ENCODE data around the gene RGS12. TPM values are rescaled to one million over a fixed set of nuclear protein-coding genes. Genes with fewer than 3 reads are reported as not detected.

The RGS12 gene
- polyA plus RNA-seq, 3 donors = 0.75 to 15.3 (median 2.7) TPM

DNA sequence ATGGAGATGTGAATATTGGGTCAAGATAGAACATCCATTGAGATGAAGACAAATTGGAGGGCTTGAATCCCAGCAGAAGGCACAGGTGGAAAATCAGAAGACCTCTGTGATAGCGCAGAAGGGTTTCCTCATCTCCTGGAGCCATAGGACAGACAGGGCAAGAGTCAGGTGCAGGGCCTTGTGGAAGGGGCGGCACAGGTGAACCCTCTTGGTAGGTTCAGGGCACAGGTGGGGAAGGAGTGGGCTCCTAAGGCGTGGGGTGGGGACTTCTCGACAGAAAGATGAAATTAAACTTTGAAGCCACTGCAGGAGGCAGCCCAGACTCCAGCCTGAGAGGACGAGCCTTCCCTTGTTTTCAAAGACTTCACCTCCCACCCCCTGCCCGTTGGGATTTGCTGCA lies 9.3 kb upstream of the RGS12 start:
- no peak overlapping the region for H3K4me2 ChIP-seq (replicated peaks; ENCODE audit: extremely low read depth, low read length, poor library complexity, severe bottlenecking)
- peaks cover 0 to 10% of the 10 kb centered on the region in 2 donors for H3K9me3 ChIP-seq (replicated peaks in 1 of 2; ENCODE audit: control insufficient read depth in 1 of 2, insufficient read depth in 1 of 2, low read length in 2 of 2)
- WGBS (ENCODE audit: insufficient coverage) = 96% methylated on average over 4 of the region's 6 CpGs
- H3K4me3 ChIP-seq (replicated peaks in 1 of 3; ENCODE audit: low read depth in 2 of 3, low read length in 3 of 3) = no peak overlapping the region
- H2AFZ ChIP-seq (ENCODE audit: insufficient read depth, low read depth, low read length, poor library complexity, severe bottlenecking) = no peak overlapping the region
- H3K79me2 ChIP-seq (ENCODE audit: insufficient read depth, low read length) = no peaks in the 10 kb centered on the region
- H3K27ac ChIP-seq (ENCODE audit: low read depth in 1 of 2, low read length in 2 of 2) = no peak overlapping the region
- no peak for DNase-seq
- peaks cover 3 to 8% of the 10 kb centered on the region in 2 donors for H3K36me3 Mint-ChIP-seq
- H3K4me1 Mint-ChIP-seq = peaks cover 37% of the 10 kb centered on the region
- H3K36me3 ChIP-seq (replicated peaks in 1 of 2; ENCODE audit: control insufficient read depth in 1 of 2, insufficient read depth in 2 of 2, low read length in 2 of 2) = no peaks in the 10 kb centered on the region
- H3K27me3 ChIP-seq (ENCODE audit: control insufficient read depth in 2 of 2, insufficient read depth in 2 of 2, low read length in 2 of 2) = no peaks in the 10 kb centered on the region
- TF ChIP-seq, protein P1, sequence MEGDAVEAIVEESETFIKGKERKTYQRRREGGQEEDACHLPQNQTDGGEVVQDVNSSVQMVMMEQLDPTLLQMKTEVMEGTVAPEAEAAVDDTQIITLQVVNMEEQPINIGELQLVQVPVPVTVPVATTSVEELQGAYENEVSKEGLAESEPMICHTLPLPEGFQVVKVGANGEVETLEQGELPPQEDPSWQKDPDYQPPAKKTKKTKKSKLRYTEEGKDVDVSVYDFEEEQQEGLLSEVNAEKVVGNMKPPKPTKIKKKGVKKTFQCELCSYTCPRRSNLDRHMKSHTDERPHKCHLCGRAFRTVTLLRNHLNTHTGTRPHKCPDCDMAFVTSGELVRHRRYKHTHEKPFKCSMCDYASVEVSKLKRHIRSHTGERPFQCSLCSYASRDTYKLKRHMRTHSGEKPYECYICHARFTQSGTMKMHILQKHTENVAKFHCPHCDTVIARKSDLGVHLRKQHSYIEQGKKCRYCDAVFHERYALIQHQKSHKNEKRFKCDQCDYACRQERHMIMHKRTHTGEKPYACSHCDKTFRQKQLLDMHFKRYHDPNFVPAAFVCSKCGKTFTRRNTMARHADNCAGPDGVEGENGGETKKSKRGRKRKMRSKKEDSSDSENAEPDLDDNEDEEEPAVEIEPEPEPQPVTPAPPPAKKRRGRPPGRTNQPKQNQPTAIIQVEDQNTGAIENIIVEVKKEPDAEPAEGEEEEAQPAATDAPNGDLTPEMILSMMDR (IDR thresholded peaks at IDR 0.05) = no peak
- H3K9ac ChIP-seq (ENCODE audit: insufficient read depth, low read length, poor library complexity, severe bottlenecking) = no peak overlapping the region
- peaks cover 2 to 17% (median 10%) of the 10 kb centered on the region in 7 donors for H3K9me3 Mint-ChIP-seq
- intact Hi-C loops (cut with micrococcal nuclease) = loop anchor here in 1 of 2 donors (5.0 kb wide), 1 partner anchor 51 kb away; no protein-coding TSS in a partner anchor
- no peak overlapping the region for H3K4me3 Mint-ChIP-seq
- H3K27ac Mint-ChIP-seq = no peak overlapping the region
- H4K20me1 ChIP-seq (ENCODE audit: insufficient read depth, low read length) = no peaks in the 10 kb centered on the region
- H3K4me1 ChIP-seq (ENCODE audit: control insufficient read depth in 1 of 2, insufficient read depth in 2 of 2, low read length in 2 of 2) = peaks cover 33 to 40% of the 10 kb centered on the region in 2 donors
- H3K27me3 Mint-ChIP-seq (ENCODE audit: low read depth in 3 of 3) = peaks cover 10 to 24% (median 19%) of the 10 kb centered on the region in 3 donors

DNA sequence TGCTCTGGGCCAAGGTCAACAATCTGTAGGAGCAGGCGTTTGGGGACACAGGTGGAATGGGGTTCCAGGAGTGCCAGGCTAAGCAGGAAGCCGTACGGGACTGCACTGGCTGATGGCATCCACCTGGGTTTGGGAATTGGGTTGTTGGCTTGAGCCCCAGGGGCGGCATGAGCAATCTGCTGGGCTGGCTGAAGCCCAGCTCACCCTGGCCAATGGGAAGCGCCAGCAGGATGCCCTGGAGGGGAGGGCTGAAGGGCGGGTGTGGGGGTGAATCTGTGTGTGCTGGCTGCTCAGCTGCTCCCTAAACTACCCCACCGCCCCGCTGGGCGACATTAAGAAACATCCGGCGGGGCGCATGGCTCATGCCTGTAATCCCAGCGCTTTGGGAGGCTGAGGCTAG lies 8.9 kb upstream of the RGS12 start:
- peaks cover 3 to 8% of the 10 kb centered on the region in 2 donors for H3K36me3 Mint-ChIP-seq
- H3K9me3 Mint-ChIP-seq = peaks cover 2 to 14% (median 7%) of the 10 kb centered on the region in 7 donors
- H3K9ac ChIP-seq (ENCODE audit: insufficient read depth, low read length, poor library complexity, severe bottlenecking) = no peak overlapping the region
- TF ChIP-seq, protein P1 (IDR thresholded peaks at IDR 0.05) = no peak
- peaks cover 37% of the 10 kb centered on the region for H3K4me1 Mint-ChIP-seq
- intact Hi-C loops (cut with micrococcal nuclease) = loop anchor here in 1 of 2 donors (5.0 kb wide), 1 partner anchor 52 kb away; no protein-coding TSS in a partner anchor
- no peaks in the 10 kb centered on the region for H3K79me2 ChIP-seq (ENCODE audit: insufficient read depth, low read length)
- peaks cover 0 to 8% of the 10 kb centered on the region in 2 donors for H3K9me3 ChIP-seq (replicated peaks in 1 of 2; ENCODE audit: control insufficient read depth in 1 of 2, insufficient read depth in 1 of 2, low read length in 2 of 2)
- no peaks in the 10 kb centered on the region for H4K20me1 ChIP-seq (ENCODE audit: insufficient read depth, low read length)
- peaks cover 10 to 26% (median 21%) of the 10 kb centered on the region in 3 donors for H3K27me3 Mint-ChIP-seq (ENCODE audit: low read depth in 3 of 3)
- no peak for DNase-seq
- H3K4me2 ChIP-seq (replicated peaks; ENCODE audit: extremely low read depth, low read length, poor library complexity, severe bottlenecking) = no peak overlapping the region
- H3K36me3 ChIP-seq (replicated peaks in 1 of 2; ENCODE audit: control insufficient read depth in 1 of 2, insufficient read depth in 2 of 2, low read length in 2 of 2) = no peaks in the 10 kb centered on the region
- no peak overlapping the region for H3K4me3 Mint-ChIP-seq
- H3K27ac ChIP-seq (ENCODE audit: low read depth in 1 of 2, low read length in 2 of 2) = no peak overlapping the region
- no peaks in the 10 kb centered on the region for H3K27me3 ChIP-seq (ENCODE audit: control insufficient read depth in 2 of 2, insufficient read depth in 2 of 2, low read length in 2 of 2)
- WGBS (ENCODE audit: insufficient coverage) = 87% methylated on average over 4 of the region's 13 CpGs
- no peak overlapping the region for H3K4me3 ChIP-seq (replicated peaks in 1 of 3; ENCODE audit: low read depth in 2 of 3, low read length in 3 of 3)
- H3K27ac Mint-ChIP-seq = no peak overlapping the region
- peaks cover 35 to 40% of the 10 kb centered on the region in 2 donors for H3K4me1 ChIP-seq (ENCODE audit: control insufficient read depth in 1 of 2, insufficient read depth in 2 of 2, low read length in 2 of 2)
- H2AFZ ChIP-seq (ENCODE audit: insufficient read depth, low read depth, low read length, poor library complexity, severe bottlenecking) = no peak overlapping the region
